ENCODE data around the gene SLC2A11.
"Not testable (repeated sequence)": the region's sequence is repeated elsewhere in the genome, so short reads cannot be mapped to it uniquely, and the experiment has no call there.

The SLC2A11 gene

DNA sequence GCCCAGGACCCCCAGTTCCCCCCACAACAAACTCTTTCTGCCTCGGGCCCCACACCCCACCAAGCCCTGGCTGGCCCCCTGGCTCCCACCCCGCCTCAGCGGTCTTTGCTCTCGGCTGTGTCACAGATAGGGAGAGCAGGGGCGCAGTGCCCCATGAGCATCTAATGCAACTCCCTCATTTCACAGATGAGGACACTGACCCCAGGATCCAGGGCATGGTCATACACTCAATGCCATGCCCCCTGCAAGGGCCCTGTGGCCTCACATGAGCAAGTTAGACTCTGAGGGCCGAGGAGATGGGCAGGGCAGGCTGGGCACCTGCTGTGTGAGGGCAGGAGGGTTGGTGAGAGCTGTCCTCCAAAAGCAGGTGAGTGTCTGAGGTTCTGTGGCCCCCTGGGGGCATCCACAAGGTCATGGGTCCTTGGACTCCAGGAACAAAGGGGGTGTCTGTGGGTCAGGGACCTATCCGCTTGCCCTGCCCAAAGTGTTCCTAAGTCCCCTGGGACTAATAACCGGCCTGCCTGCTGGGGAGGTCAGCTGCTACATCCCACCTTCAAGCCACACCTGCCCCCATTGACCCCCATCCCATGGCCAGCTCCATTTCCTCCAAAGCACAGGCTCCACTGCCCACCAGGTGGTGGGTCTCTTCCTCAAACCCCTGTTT is 39.0 kb downstream of the SLC2A11 start:
- Histone ChIP-seq H3K9ac (ENCODE audit: low read depth in 1 of 2, low read length in 2 of 2) (no peak overlapping the region), H3K4me1 (ENCODE audit: control insufficient read depth in 2 of 2, insufficient read depth in 2 of 2, low read length in 2 of 2) (peaks cover 22 to 24% of the 10 kb centered on the region in 2 donors), H3K36me3 (ENCODE audit: control insufficient read depth in 2 of 2, insufficient read depth in 2 of 2, low read length in 2 of 2) (peaks cover 13 to 14% of the 10 kb centered on the region in 2 donors), H3K27ac (ENCODE audit: low read depth in 2 of 2, low read length in 2 of 2) (no peak overlapping the region), H3K9me3 (ENCODE audit: control insufficient read depth in 2 of 2, low read length in 2 of 2) (no peaks in the 10 kb centered on the region), H3K27me3 (ENCODE audit: control insufficient read depth in 2 of 2, insufficient read depth in 2 of 2, low read length in 2 of 2) (no peaks in the 10 kb centered on the region), H3K4me3 (ENCODE audit: low read length in 2 of 2) (no peak overlapping the region)

DNA sequence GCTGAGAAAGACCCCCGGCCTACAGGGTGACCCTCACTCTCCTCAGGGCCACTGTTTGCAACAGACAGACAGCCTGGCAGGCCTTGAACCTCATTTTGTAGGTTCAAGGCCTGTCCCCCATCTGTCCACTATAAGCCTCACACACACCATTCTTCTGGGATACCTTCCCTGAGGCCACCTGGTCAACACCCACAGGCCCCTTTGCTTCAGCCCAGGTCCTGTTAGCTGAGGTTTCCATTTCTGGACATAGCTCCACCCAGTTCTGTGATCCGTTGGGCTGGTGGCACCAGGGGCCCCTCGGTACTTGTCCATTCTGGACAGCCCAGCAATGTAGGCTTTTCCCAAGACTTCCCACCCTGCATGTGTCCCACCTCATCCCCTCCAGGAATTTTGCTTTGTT is 39.6 kb downstream of the SLC2A11 start:
- no peak overlapping the region for H3K9ac ChIP-seq (ENCODE audit: low read depth in 1 of 2, low read length in 2 of 2)
- no peak overlapping the region for H3K27ac ChIP-seq (ENCODE audit: low read depth in 2 of 2, low read length in 2 of 2)
- H3K9me3 ChIP-seq (ENCODE audit: control insufficient read depth in 2 of 2, low read length in 2 of 2), result no peaks in the 10 kb centered on the region
- H3K27me3 ChIP-seq (ENCODE audit: control insufficient read depth in 2 of 2, insufficient read depth in 2 of 2, low read length in 2 of 2), result no peaks in the 10 kb centered on the region
- H3K36me3 ChIP-seq (ENCODE audit: control insufficient read depth in 2 of 2, insufficient read depth in 2 of 2, low read length in 2 of 2), result peaks cover 13 to 14% of the 10 kb centered on the region in 2 donors
- H3K4me1 ChIP-seq (ENCODE audit: control insufficient read depth in 2 of 2, insufficient read depth in 2 of 2, low read length in 2 of 2), result peaks cover 22 to 24% of the 10 kb centered on the region in 2 donors
- H3K4me3 ChIP-seq (ENCODE audit: low read length in 2 of 2), result no peak overlapping the region

DNA sequence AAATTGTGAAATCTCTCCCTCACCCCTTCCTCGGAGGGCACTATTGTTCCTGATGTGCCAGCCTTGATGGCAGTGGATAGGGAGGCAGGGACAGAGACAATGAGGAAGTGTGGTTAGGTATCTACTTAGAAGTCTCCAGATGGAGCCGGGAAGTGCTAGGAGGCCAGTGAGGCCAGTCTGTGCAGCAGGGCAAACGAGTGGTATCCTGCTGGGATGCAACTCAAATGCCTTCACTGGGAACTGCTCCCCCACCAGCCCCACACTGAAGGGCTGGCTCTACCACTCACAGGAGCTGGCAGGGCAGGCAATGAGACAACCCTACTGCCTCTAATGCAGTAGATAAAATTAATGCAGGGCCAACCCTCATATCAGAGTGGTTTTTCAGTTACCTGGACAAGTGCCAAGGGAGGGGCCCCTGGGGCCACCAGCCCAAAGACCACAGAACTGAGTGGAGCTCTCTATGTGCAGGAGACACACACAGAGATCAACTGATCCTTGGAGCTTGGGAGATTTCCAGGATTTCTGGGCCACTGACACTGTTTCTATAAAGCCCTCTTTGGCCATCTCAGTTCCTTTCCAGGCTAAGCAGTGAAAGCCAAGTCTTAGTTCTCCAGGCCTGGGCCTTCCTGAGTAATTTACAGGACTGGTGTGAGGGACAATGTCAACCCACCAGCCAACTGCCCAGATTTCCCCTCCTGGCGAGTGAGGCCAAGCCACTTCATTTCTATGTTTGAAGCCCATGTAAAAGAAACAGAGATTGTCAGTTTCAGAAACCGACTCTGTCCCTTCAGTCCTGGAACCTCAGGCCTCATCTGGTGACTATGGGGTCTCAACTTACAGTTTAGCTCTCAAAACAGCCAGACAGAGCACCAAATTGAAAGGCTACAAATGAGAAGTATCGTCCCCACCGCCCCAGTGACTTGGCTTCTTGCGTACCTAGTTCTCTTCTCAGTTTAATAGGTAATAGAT is 40.6 kb downstream of the SLC2A11 start:
- no peaks in the 10 kb centered on the region for H3K27me3 ChIP-seq (ENCODE audit: control insufficient read depth in 2 of 2, insufficient read depth in 2 of 2, low read length in 2 of 2)
- peaks cover 21 to 22% of the 10 kb centered on the region in 2 donors for H3K4me1 ChIP-seq (ENCODE audit: control insufficient read depth in 2 of 2, insufficient read depth in 2 of 2, low read length in 2 of 2)
- no peak overlapping the region for H3K4me3 ChIP-seq (ENCODE audit: low read length in 2 of 2)
- peaks cover 13 to 14% of the 10 kb centered on the region in 2 donors for H3K36me3 ChIP-seq (ENCODE audit: control insufficient read depth in 2 of 2, insufficient read depth in 2 of 2, low read length in 2 of 2)
- H3K9me3 ChIP-seq (ENCODE audit: control insufficient read depth in 2 of 2, low read length in 2 of 2), result no peaks in the 10 kb centered on the region
- no peak overlapping the region for H3K9ac ChIP-seq (ENCODE audit: low read depth in 1 of 2, low read length in 2 of 2)
- H3K27ac ChIP-seq (ENCODE audit: low read depth in 2 of 2, low read length in 2 of 2), result no peak overlapping the region

DNA sequence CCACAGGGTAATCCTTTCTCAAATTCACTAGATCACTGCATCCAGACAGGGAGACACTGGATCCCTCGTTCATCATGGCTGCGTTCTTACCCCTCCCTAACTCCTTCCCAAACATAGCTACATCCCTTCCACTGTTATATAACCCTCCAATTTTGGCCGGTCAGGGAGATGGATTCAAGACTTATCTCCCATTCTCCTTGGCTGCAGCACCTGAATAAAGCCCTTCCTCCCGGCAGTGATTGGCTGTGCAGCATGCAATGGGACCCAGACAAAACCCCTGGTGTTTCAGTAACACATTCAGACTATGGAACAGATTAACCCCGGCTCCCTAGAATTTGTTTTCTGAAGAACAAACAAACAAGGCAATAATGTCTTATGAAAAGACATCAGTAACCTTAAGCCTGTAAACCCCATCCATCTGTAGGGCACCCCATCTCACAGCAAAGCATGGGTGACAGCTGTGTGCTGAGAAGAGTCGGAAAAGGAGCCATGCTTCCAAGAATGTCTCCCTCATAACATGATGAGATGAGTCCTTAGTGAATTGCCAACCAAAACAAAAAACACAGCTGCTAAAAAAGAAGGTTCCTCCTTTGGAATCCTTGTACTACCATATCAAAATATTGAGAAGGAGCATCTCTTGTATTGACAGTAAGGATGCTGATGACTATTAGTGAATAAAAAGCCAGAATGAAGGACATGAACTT is 41.5 kb downstream of the SLC2A11 start:
- peaks cover 13 to 14% of the 10 kb centered on the region in 2 donors for H3K36me3 ChIP-seq (ENCODE audit: control insufficient read depth in 2 of 2, insufficient read depth in 2 of 2, low read length in 2 of 2)
- H3K9ac ChIP-seq (ENCODE audit: low read depth in 1 of 2, low read length in 2 of 2), result no peak overlapping the region
- H3K27me3 ChIP-seq (ENCODE audit: control insufficient read depth in 2 of 2, insufficient read depth in 2 of 2, low read length in 2 of 2), result no peaks in the 10 kb centered on the region
- no peak overlapping the region for H3K4me3 ChIP-seq (ENCODE audit: low read length in 2 of 2)
- H3K4me1 ChIP-seq (ENCODE audit: control insufficient read depth in 2 of 2, insufficient read depth in 2 of 2, low read length in 2 of 2), result peaks cover 14 to 15% of the 10 kb centered on the region in 2 donors
- no peak overlapping the region for H3K27ac ChIP-seq (ENCODE audit: low read depth in 2 of 2, low read length in 2 of 2)
- H3K9me3 ChIP-seq (ENCODE audit: control insufficient read depth in 2 of 2, low read length in 2 of 2), result no peaks in the 10 kb centered on the region

DNA sequence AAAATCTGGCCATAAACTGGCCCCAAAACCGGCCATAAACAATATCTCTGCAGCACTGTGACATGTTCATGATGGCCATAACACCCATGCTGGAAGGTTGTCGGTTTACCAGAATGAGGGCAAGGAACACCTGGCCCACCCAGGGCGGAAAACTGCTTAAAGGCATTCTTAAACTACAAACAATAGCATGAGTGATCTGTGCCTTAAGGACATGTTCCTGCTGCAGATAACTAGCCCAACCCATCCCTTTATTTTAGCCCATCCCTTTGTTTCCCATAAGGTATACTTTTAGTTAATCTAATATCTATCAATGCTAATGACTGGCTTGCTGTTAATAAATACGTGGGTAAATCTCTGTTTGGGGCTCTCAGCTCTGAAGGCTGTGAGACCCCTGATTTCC is 42.6 kb downstream of the SLC2A11 start:
- not testable (repeated sequence) for H3K4me3 ChIP-seq (ENCODE audit: low read length in 2 of 2); H3K27me3 ChIP-seq (ENCODE audit: control insufficient read depth in 2 of 2, insufficient read depth in 2 of 2, low read length in 2 of 2); H3K9me3 ChIP-seq (ENCODE audit: control insufficient read depth in 2 of 2, low read length in 2 of 2); H3K9ac ChIP-seq (ENCODE audit: low read depth in 1 of 2, low read length in 2 of 2); H3K27ac ChIP-seq (ENCODE audit: low read depth in 2 of 2, low read length in 2 of 2)
- Histone ChIP-seq H3K4me1 (ENCODE audit: control insufficient read depth in 2 of 2, insufficient read depth in 2 of 2, low read length in 2 of 2) (peaks cover 10 to 13% of the 10 kb centered on the region in 2 donors), H3K36me3 (ENCODE audit: control insufficient read depth in 2 of 2, insufficient read depth in 2 of 2, low read length in 2 of 2) (peaks cover 13 to 14% of the 10 kb centered on the region in 2 donors)

DNA sequence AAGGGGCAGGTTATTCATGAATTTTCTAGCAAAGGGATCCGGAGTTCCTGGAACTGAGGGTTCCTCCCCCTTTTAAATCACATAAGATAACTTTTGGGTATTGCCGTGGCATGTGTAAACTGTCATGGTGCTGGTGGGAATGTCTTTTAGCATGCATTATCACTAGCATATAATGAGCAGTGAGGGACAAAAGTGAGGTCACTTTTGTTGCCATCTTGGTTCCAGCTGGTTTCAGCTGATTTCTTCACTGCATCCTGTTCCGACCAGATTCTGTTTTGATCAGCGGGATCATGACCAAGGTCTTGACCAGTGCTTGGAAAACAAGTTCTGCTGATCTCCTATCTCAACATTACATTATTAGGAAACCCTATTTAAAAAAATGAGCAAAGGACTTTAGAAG is 43.9 kb downstream of the SLC2A11 start:
- Histone ChIP-seq H3K27me3 (ENCODE audit: control insufficient read depth in 2 of 2, insufficient read depth in 2 of 2, low read length in 2 of 2) (no peaks in the 10 kb centered on the region), H3K36me3 (ENCODE audit: control insufficient read depth in 2 of 2, insufficient read depth in 2 of 2, low read length in 2 of 2) (peaks cover 7% of the 10 kb centered on the region in 2 donors), H3K9me3 (ENCODE audit: control insufficient read depth in 2 of 2, low read length in 2 of 2) (no peaks in the 10 kb centered on the region), H3K4me1 (ENCODE audit: control insufficient read depth in 2 of 2, insufficient read depth in 2 of 2, low read length in 2 of 2) (peaks cover 0 to 5% of the 10 kb centered on the region in 2 donors), H3K9ac (ENCODE audit: low read depth in 1 of 2, low read length in 2 of 2) (no peak overlapping the region), H3K4me3 (ENCODE audit: low read length in 2 of 2) (no peak overlapping the region), H3K27ac (ENCODE audit: low read depth in 2 of 2, low read length in 2 of 2) (no peak overlapping the region)

DNA sequence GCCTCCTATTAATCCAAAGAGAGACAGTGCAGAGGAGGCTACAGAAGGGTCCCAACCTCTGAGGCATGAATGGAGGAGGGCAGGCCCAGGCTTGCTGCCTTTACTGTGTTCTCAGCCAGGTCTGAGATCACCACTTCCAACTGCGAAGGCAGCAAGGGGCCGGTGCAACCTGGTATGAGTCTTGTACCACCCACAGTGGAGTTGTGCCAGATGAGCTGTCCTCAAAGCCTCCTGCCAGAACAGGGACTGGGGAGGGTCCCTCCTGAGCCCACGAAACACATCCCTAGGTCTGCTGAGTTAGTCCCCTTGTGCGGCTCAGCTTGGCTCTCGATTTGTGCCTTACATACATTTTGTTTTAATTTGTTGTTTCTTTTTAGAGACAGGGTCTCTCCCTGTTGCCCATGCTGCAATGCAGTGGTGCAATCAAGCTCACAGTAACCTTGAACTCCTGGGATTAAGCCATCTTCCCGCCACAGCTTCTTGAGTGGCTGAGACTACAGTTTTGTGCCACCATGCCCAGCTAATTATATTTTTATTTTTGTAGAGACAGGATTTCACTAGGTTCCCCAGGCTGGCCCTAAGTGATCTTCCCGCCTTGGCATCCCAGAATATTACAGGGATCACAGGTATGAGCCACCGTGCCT is 45.8 kb downstream of the SLC2A11 start:
- no peak overlapping the region for H3K27ac ChIP-seq (ENCODE audit: low read depth in 2 of 2, low read length in 2 of 2)
- H3K9me3 ChIP-seq (ENCODE audit: control insufficient read depth in 2 of 2, low read length in 2 of 2), result no peaks in the 10 kb centered on the region
- no peak overlapping the region for H3K9ac ChIP-seq (ENCODE audit: low read depth in 1 of 2, low read length in 2 of 2)
- no peak overlapping the region for H3K4me3 ChIP-seq (ENCODE audit: low read length in 2 of 2)
- H3K4me1 ChIP-seq (ENCODE audit: control insufficient read depth in 2 of 2, insufficient read depth in 2 of 2, low read length in 2 of 2), result peaks cover 0 to 3% of the 10 kb centered on the region in 2 donors
- H3K36me3 ChIP-seq (ENCODE audit: control insufficient read depth in 2 of 2, insufficient read depth in 2 of 2, low read length in 2 of 2), result peaks cover 0 to 2% of the 10 kb centered on the region in 2 donors
- no peaks in the 10 kb centered on the region for H3K27me3 ChIP-seq (ENCODE audit: control insufficient read depth in 2 of 2, insufficient read depth in 2 of 2, low read length in 2 of 2)

DNA sequence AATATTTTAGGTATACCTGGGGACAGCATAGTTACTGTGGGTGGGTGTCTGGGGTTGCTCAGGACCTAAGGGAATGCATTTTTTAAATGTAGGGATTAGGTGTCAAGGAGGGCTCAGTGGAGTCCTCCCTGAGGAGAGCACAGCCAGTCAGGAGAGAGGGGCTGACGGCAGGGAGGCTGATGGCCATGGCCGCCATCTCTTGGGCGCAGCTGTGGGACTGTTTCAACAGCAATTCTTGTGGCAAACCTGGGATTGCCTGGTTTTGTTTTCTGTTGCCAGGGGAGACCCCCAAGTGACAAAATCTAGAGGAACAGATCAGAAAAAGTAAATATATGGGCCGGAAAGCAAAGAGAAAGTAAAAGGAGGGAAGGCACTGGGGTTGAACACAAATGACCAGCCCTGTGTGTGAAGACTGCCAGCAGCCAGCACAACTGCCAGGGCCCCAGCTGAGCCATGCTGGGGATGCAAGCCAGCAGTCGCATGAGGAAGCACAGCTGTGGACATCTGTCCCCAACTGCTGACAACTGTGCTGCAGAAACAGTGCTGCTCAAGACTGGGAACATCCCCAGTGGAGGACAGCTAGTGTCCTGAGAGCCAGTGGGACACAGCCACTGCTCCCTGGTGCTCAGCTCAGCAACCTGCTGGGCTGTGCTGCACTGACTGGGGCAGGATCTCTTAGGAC is 47.0 kb downstream of the SLC2A11 start:
- no peak overlapping the region for H3K9ac ChIP-seq (ENCODE audit: low read depth in 1 of 2, low read length in 2 of 2)
- peaks cover 5 to 12% of the 10 kb centered on the region in 2 donors for H3K4me1 ChIP-seq (ENCODE audit: control insufficient read depth in 2 of 2, insufficient read depth in 2 of 2, low read length in 2 of 2)
- H3K36me3 ChIP-seq (ENCODE audit: control insufficient read depth in 2 of 2, insufficient read depth in 2 of 2, low read length in 2 of 2), result peaks cover 0 to 2% of the 10 kb centered on the region in 2 donors
- no peak overlapping the region for H3K4me3 ChIP-seq (ENCODE audit: low read length in 2 of 2)
- H3K27ac ChIP-seq (ENCODE audit: low read depth in 2 of 2, low read length in 2 of 2), result no peak overlapping the region
- no peaks in the 10 kb centered on the region for H3K9me3 ChIP-seq (ENCODE audit: control insufficient read depth in 2 of 2, low read length in 2 of 2)
- H3K27me3 ChIP-seq (ENCODE audit: control insufficient read depth in 2 of 2, insufficient read depth in 2 of 2, low read length in 2 of 2), result no peaks in the 10 kb centered on the region

DNA sequence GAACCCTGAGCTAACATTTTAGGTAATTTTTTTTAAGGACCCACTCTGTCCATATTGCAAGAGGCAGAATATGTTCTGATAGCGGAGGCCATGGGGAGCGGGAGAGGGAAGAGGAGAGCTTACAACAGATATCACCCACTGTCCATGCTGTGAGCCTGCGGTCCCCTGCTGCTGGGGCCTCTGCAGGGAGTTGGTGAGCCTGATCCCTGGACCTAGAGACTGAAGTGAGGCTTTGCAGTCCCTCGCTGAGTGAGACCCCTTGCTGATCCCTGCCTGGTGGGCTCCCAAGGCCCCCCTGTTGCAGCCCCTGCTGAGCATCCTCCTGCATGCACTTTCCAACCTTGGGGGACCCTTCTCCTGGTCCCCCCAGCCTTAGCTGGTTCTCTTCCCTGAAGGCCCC is 49.0 kb downstream of the SLC2A11 start:
- Histone ChIP-seq H3K9me3 (ENCODE audit: control insufficient read depth in 2 of 2, low read length in 2 of 2) (no peaks in the 10 kb centered on the region), H3K9ac (ENCODE audit: low read depth in 1 of 2, low read length in 2 of 2) (no peak overlapping the region), H3K4me1 (ENCODE audit: control insufficient read depth in 2 of 2, insufficient read depth in 2 of 2, low read length in 2 of 2) (peaks cover 6 to 13% of the 10 kb centered on the region in 2 donors), H3K36me3 (ENCODE audit: control insufficient read depth in 2 of 2, insufficient read depth in 2 of 2, low read length in 2 of 2) (no peaks in the 10 kb centered on the region), H3K4me3 (ENCODE audit: low read length in 2 of 2) (no peak overlapping the region), H3K27me3 (ENCODE audit: control insufficient read depth in 2 of 2, insufficient read depth in 2 of 2, low read length in 2 of 2) (no peaks in the 10 kb centered on the region), H3K27ac (ENCODE audit: low read depth in 2 of 2, low read length in 2 of 2) (no peak overlapping the region)
